ENCODE measurements around the gene DNMT3A.
A peak's percentile ranks its signal among the peaks of the same experiment; 100 is the strongest.

DNMT3A gene

GRCh38 chr2:25361261-25362048 lies 19.7 kb upstream of the DNMT3A start:
- TF ChIP-seq CTCF (IDR thresholded peaks at IDR 0.05; ENCODE audit: low read depth, low read length): no peak
- H3K4me3 ChIP-seq (replicated peaks in 1 of 2; ENCODE audit: low read depth in 2 of 2, low read length in 2 of 2): peak overlapping the region; percentile 13 to 32
- DNase-seq (ENCODE audit: low read depth in 2 of 2): no peak

- no peak overlapping the region for H3K4me3 ChIP-seq (replicated peaks in 1 of 2; ENCODE audit: low read depth in 2 of 2, low read length in 2 of 2)
- no peak for DNase-seq (ENCODE audit: low read depth in 2 of 2)
- TF ChIP-seq CTCF (IDR thresholded peaks at IDR 0.05; ENCODE audit: low read depth, low read length): no peak
Measured at GRCh38 chr2:25358836-25359235, 17.1 kb upstream of the DNMT3A start.

- TF ChIP-seq CTCF (IDR thresholded peaks at IDR 0.05; ENCODE audit: low read depth, low read length): no peak
- no peak overlapping the region for H3K4me3 ChIP-seq (replicated peaks in 1 of 2; ENCODE audit: low read depth in 2 of 2, low read length in 2 of 2)
- DNase-seq (ENCODE audit: low read depth in 2 of 2): no peak
Measured at GRCh38 chr2:25358249-25358815, 16.6 kb upstream of the DNMT3A start.

GRCh38 chr2:25356088-25356487 lies 14.4 kb upstream of the DNMT3A start:
- no peak overlapping the region for H3K4me3 ChIP-seq (replicated peaks in 1 of 2; ENCODE audit: low read depth in 2 of 2, low read length in 2 of 2)
- DNase-seq (ENCODE audit: low read depth in 2 of 2): no peak
- TF ChIP-seq CTCF (IDR thresholded peaks at IDR 0.05; ENCODE audit: low read depth, low read length): no peak

- no peak for DNase-seq (ENCODE audit: low read depth in 2 of 2)
- H3K4me3 ChIP-seq (replicated peaks in 1 of 2; ENCODE audit: low read depth in 2 of 2, low read length in 2 of 2): no peak overlapping the region
- no peak for TF ChIP-seq CTCF (IDR thresholded peaks at IDR 0.05; ENCODE audit: low read depth, low read length)
Measured at GRCh38 chr2:25355270-25355669, 13.5 kb upstream of the DNMT3A start.

- DNase-seq (ENCODE audit: low read depth in 2 of 2): no peak
- TF ChIP-seq CTCF (IDR thresholded peaks at IDR 0.05; ENCODE audit: low read depth, low read length): no peak
- H3K4me3 ChIP-seq (replicated peaks in 1 of 2; ENCODE audit: low read depth in 2 of 2, low read length in 2 of 2): no peak overlapping the region
Measured at GRCh38 chr2:25354116-25354515, 12.4 kb upstream of the DNMT3A start.
